HG03432 (cell line): ENCODE measurements around the gene ZNF117.
"Not testable (repeated sequence)": the region's sequence is repeated elsewhere in the genome, so short reads cannot be mapped to it uniquely, and the experiment has no call there.

ENCODE experiments used
- ATAC-seq: cut with Tn5 transposase; IDR thresholded peaks from one replicate; pipeline ENCODE4 v1.9.1; 2021; ENCODE audit warnings: mild to moderate bottlenecking, moderate library complexity; ENCODE audit not compliant: unreplicated experiment

The ZNF117 gene

GRCh38 chr7:64997164-64997908, 6.5 kb upstream of the ZNF117 start:
- no peak for ATAC-seq

- ATAC-seq: no peak
These were observed 5.5 kb upstream of the ZNF117 start for GRCh38 chr7:64996305-64996704.

DNA sequence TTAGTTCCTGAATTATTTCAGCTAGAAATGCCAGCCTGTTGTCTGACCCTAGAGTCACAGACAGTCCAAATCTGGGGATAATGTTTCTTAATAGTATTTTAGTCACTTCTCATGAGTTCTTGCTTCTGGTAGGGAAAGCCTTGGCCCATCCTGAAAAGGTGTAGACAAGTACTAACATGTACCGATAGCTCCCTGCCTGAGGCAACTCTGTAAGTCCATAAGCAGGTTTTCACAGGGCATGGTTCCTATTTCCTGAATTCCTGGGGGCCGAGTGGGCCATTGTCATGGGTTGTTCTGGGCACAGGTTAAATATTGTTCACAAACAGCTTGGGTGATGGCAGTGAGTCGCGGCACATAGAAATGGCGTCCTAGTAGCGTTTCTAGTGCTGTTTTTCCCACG, 3.1 kb upstream of the ZNF117 start:
- no peak for ATAC-seq

DNA sequence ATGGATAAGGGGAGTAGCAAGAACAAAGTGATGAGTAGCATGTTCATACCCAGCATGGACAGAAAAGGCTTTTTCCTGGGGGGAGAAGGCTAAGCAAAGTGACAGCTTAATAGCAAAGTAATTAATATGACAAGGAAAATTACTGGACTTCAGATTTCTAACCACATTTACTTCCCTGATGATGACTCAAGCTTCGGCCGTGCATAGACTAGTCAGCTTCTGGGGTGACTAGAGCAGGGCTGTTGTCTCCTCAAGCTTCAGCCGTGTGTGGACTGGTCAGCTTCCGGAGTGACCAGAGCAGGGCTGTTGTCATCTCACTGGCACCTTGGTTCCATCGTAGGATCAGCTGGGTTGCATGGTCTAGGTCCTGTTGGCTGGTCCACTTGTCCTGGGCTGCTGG, 2.1 kb upstream of the ZNF117 start:
- no peak for ATAC-seq

DNA sequence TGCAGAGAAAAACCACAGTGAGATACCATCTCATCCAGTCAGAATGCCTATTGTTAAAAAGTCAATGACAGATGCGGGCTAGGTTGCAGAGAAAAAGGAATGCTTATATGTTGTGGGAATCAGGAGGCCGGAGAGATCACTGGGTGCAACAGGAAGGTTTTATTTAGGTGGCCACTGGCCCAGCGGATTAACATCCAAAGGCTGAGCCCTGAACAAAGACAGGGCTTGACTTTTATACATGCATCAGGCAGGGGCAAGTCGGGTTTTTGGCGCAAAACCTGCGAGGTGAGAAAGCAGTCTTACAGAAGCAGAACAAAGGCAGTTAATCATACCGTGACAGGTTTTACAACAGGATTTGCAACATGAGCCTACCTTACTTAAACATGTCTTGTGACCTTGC, 620 bp downstream of the ZNF117 start:
- no peak for ATAC-seq

DNA sequence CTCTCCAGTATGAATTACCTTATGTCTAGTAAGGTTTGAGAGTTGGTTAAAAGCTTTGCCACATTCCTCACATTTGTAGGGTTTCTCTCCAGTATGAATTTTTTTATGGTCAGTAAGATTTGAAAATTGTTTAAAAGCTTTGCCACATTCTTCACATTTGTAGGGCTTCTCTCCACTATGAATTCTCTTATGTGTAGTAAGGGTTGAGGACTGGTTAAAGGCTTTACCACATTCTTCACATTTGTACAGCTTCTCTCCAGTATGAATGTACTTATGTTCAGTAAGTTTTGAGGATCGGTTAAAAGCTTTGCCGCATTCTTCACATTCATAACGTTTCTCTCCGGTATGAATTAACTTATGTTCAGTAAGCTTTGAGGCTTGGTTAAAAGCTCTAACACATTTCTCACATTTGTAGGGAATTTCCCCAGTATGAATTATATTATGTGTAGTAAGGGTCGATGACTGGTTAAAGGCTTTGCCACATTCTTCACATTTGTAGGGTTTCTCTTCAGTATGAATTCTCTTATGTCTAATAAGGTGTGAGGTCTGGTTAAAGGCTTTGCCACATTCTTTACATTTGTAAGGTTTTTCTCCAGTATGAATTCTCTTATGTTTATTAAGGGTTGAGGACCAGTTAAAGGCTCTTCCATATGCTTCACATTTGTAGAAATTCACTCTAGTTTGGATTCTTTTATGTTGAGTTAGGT, 12.2 kb downstream of the ZNF117 start:
- ATAC-seq: no peak

- ATAC-seq: no peak
These were observed 25.2 kb downstream of the ZNF117 start for GRCh38 chr7:64965594-64965993.

DNA sequence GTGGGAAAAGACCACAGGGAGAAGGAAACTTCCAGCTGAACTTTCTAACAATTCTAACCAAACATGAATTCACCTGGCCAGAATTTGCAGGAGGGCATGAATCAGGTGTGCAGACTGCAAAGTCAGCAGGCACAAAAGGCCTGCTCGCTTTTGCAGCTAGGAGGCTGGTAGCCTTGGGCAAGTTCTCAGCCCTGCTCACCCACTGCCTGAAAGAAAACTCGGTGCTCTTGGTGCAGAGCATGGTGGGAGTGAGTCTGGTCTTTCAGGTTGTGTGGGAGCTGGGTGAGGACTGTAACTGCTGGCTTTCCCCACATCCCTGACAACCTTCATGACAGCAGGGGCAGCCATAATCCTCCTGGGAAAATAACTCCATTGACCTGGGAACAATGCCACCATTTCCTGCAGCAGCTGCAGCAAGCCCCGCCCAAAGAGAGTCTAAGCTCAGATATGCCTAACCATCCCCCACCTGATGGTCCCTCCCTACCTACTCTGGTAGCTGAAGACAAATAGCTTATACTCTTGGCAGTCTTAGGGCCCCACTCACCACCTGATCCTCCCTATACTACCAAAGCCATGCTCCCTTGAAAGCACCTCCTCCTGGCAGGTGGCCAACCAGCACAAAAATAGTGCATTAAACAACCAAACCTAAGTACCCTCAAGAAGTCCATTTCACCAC, 31.6 kb downstream of the ZNF117 start:
- ATAC-seq: no peak

GRCh38 chr7:64951250-64951848, 39.5 kb downstream of the ZNF117 start:
- peak; percentile 72 for ATAC-seq

- not testable (repeated sequence) for ATAC-seq
These were observed 40.2 kb downstream of the ZNF117 start for GRCh38 chr7:64950673-64951072.

GRCh38 chr7:64948774-64949173, 42.1 kb downstream of the ZNF117 start:
- not testable (repeated sequence) for ATAC-seq

DNA sequence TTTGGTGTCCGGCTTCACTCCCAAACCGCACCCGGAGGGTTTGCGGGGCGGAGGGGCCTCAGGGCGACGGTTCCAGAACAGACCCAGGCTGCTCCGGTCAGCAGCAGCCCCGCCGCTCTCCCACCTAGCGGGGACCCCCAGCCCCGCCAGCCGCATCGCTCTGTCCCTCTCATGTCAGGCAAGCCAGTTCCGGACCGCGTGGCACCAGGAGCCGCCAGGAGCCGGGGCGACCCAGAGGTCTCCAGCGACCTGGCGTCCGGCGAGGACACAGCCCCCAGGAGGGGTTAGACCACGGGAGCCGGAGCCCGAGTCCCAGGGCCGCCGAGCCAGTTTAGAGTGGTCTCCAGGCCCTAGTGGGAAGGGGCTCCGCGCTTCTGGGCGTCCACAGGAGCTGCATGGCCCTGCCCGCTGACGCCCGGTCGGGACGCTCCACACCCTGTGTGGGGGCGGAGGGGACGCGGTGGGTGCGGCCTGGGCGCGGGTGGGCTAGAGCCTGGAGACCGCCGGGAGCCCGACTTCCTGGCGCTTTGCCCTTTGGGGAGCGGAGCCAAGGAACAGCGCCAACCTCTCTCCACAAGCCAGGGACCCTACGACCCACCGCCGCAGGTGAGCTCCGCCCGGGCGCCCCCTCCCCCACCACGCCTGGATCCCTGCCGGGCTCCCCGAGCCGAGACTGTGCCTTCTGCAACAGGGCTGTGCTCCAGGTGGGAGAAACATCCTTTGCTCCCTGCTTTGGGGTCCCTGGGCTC, 43.4 kb downstream of the ZNF117 start:
- ATAC-seq: no peak

DNA sequence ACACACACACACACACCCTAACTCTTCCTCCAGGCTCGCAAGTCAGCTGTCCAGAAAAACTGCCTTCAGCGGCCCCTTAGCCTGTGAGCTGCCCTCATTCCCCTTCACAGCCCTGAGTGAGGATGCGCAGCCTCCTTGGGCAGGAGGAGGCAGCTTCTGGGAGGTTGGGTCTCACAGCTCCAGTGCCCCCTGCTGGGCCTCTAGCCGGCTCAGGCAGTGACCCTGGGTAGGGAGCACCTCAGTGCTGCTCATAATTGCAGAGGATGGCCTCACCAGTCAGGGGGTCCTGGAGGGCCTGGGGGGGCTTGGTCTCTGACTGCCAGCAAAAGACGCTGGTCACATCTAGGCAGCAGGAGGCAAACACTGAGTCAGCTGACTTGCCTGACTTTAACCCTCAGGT, 44.1 kb downstream of the ZNF117 start:
- ATAC-seq: no peak

DNA sequence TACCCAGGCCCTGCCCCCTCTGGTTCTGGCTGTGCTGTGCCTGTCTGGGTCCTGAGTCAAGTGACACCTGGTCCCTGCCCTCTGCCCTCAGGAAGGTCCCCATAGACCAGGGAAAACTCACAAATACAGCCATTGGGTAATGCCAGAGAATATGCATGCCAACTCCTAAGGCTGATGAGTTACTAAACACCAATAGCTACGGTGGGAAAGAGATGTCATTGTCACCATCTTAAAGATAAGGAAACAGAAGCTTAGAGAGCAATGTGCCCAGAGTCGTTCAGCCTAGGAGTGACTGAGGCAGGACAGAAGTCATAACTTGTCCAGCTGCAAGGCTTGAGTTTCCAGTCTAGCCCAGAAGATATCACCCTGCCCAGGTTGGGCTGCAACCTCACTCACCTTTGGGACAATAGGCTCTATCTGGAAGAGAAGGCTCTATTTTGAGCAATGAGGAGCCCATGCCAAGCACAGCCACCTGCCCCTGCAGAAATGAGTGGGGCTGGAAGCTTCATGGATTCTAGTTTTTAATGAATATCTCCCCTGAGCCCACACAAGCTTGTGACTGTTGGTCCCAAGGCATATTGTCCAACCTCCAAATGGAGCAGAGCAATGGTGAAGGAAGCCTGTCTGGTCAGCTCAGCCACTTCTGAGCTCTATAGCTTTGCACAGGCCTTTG, 45.2 kb downstream of the ZNF117 start:
- ATAC-seq: no peak

DNA sequence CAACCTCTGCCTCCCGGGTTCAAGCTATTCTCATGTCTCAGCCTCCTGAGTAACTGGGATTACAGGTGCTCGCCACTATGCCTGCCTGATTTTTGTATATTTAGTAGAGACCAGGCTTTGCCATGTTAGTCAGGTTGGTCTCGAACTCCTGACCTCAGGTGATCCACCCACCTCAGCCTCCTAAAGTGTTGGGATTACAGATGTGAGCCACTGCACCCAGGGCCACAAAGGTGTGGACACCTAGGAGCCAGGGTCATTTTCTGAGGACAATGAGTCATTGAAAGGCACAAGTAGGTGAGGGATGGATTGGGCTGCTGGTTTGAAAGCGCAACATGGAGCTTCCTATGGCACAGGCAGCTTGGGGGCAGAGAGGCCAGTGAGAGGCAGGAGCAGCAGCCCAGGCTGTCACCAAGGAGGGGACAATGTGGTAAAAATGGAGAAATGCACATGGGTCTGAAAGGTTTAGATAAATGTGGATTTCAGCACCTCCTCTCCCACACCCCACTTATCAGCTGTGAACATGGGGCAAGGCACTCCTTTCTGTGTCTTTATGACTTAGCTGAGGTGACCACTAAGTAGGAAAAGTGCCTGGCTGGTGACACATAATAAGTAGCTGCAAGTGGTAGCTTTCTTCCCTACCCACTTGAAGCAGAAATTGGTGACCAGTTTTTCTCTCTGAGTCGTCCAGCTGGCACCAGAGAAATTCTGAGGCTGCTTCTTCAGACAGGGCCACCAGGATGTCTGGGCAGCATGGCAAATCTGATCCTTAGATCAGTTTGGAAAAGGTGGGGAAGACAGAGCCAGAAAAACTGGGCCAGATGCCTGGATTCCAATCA, 46.0 kb downstream of the ZNF117 start:
- ATAC-seq: not testable (repeated sequence)

- not testable (repeated sequence) for ATAC-seq
These were observed 50.8 kb downstream of the ZNF117 start for GRCh38 chr7:64940021-64940420.

- no peak for ATAC-seq
These were observed 52.3 kb downstream of the ZNF117 start for GRCh38 chr7:64938540-64938939.

- no peak for ATAC-seq
These were observed 56.4 kb downstream of the ZNF117 start for GRCh38 chr7:64934478-64934877.
